WTC11 (cell line): ENCODE data around the gene HBB.

Source experiments
- ATF2 ChIP-seq: sonication (generic); formaldehyde crosslinking; IDR thresholded peaks from 2 replicates; pipeline ENCODE4 v1.8.1; 2022; ENCODE audit warnings: low read depth, missing genetic modification reagents, borderline replicate concordance
- CTCF ChIP-seq: fragments of 200-600 bp; IDR thresholded peaks from 2 replicates; pipeline ENCODE4 v1.8.0; 2022; ENCODE audit warnings: antibody characterized with exemption
- MLX ChIP-seq: sonication (generic); formaldehyde crosslinking; IDR thresholded peaks from 2 replicates; pipeline ENCODE4 v1.8.1; 2023; ENCODE audit warnings: mild to moderate bottlenecking, missing genetic modification reagents, moderate library complexity
- NFE2L1 ChIP-seq: sonication (generic); formaldehyde crosslinking; IDR thresholded peaks from 2 replicates; pipeline ENCODE4 v1.8.1; 2023; ENCODE audit warnings: missing genetic modification reagents
- NR3C1 ChIP-seq: sonication (generic); formaldehyde crosslinking; conservative IDR thresholded peaks from 2 replicates; pipeline ENCODE4 v1.8.1; 2023; ENCODE audit warnings: low read depth, mild to moderate bottlenecking, missing genetic modification reagents
- RELA ChIP-seq: sonication (generic); formaldehyde crosslinking; IDR thresholded peaks from 2 replicates; pipeline ENCODE4 v1.8.1; 2022; ENCODE audit warnings: missing genetic modification reagents, mild to moderate bottlenecking, borderline replicate concordance
- SP1 ChIP-seq: sonication (generic); formaldehyde crosslinking; conservative IDR thresholded peaks from 2 replicates; pipeline ENCODE4 v1.8.1; 2022; ENCODE audit warnings: missing genetic modification reagents
- ZNF219 ChIP-seq: sonication (generic); formaldehyde crosslinking; IDR thresholded peaks from 2 replicates; pipeline ENCODE4 v1.8.0; 2023; ENCODE audit warnings: missing genetic modification reagents, mild to moderate bottlenecking, borderline replicate concordance
- ZNF232 ChIP-seq: sonication (generic); formaldehyde crosslinking; IDR thresholded peaks from 2 replicates; pipeline ENCODE4 v1.8.0; 2022; ENCODE audit warnings: mild to moderate bottlenecking, missing genetic modification reagents
- ZNF416 ChIP-seq: fragments of 250-450 bp; sonication (Bioruptor Pico); IDR thresholded peaks from 2 replicates; pipeline ENCODE4 v1.9.0; 2021; ENCODE audit warnings: mild to moderate bottlenecking, inconsistent platforms

- no peak for TF ChIP-seq MLX (CRISPR knock-in tag)
- no peak for TF ChIP-seq ATF2
- TF ChIP-seq NR3C1 (CRISPR knock-in tag): no peak
- no peak for TF ChIP-seq RELA (CRISPR knock-in tag)
- no peak for TF ChIP-seq CTCF
- no peak for TF ChIP-seq ZNF416 (CRISPR knock-in tag)
- TF ChIP-seq SP1 (CRISPR knock-in tag): no peak
- TF ChIP-seq NFE2L1 (CRISPR knock-in tag): no peak
- TF ChIP-seq ZNF219 (CRISPR knock-in tag): no peak
- no peak for TF ChIP-seq ZNF232 (CRISPR knock-in tag)
Observed at GRCh38 chr11:5242208-5242607, 15.3 kb upstream of the HBB start.
